PC-3 (cell line): ENCODE data around the gene ATP8A2. TPM values are rescaled to one million over a fixed set of nuclear protein-coding genes. Genes with fewer than 3 reads are reported as not detected.

ENCODE experiments used
- ATAC-seq: fragments of 200-7000 bp; cut with Tn5 transposase; 2 replicates; pipeline ENCODE4 v1.9.1; 2020; ENCODE audit warnings: mild to moderate bottlenecking, moderate library complexity
- BruUV-seq: library from RNA; stranded (reverse); fragments of 400-500 nt; replicated peaks from 2 replicates; lab custom pipeline; 2021; lab: Mats Ljungman, UMichigan
- CTCF ChIA-PET: fragments of 300-600 bp; sonication (Branson Sonifier 250); formaldehyde crosslinking; loops from one replicate; lab custom pipeline; 2022; ENCODE audit warnings: antibody characterized with exemption; lab: Charles Lee
- POLR2A ChIA-PET: fragments of 300-600 bp; sonication (Branson Sonifier 250); formaldehyde crosslinking; loops from one replicate; lab custom pipeline; 2022; ENCODE audit warnings: antibody characterized with exemption; ENCODE audit not compliant: unreplicated experiment; lab: Charles Lee
- DNase-seq: peaks from one replicate; pipeline ENCODE4 v3.0.0-alpha.2; 2015
- H2AFZ ChIP-seq: fragments of 300-600 bp; sonication (generic); 2 replicates; pipeline ENCODE4 v1.6.0; 2016; ENCODE audit warnings: antibody characterized with exemption, low read length
- H3F3A ChIP-seq: fragments of 300-600 bp; sonication (generic); one replicate; pipeline ENCODE4 v1.6.0; 2017; ENCODE audit warnings: antibody characterized with exemption, low read length, control low read depth, mild to moderate bottlenecking; ENCODE audit not compliant: unreplicated experiment
- H3K27ac ChIP-seq: fragments of 300-600 bp; sonication (generic); 2 replicates; pipeline ENCODE4 v1.5.1; 2016; ENCODE audit warnings: mild to moderate bottlenecking, low read length
- H3K27me3 ChIP-seq: fragments of 300-600 bp; sonication (generic); 2 replicates; pipeline ENCODE4 v1.6.1; 2016; ENCODE audit warnings: low read length, mixed read lengths
- H3K36me3 ChIP-seq: fragments of 300-600 bp; sonication (generic); 2 replicates; pipeline ENCODE4 v1.6.1; 2016; ENCODE audit warnings: low read depth, mixed run types, low read length, mixed read lengths
- H3K4me1 ChIP-seq: fragments of 300-600 bp; sonication (generic); 2 replicates; pipeline ENCODE4 v1.5.1; 2016; ENCODE audit warnings: low read length; ENCODE audit not compliant: insufficient read depth
- H3K4me2 ChIP-seq: fragments of 300-600 bp; sonication (generic); 2 replicates; pipeline ENCODE4 v1.6.0; 2016; ENCODE audit warnings: low read length
- H3K4me3 ChIP-seq: fragments of 300-600 bp; sonication (generic); 2 replicates; pipeline ENCODE4 v1.5.1; 2016; ENCODE audit warnings: mild to moderate bottlenecking, low read length, mixed read lengths
- H3K79me2 ChIP-seq: fragments of 300-600 bp; sonication (generic); 2 replicates; pipeline ENCODE4 v1.6.1; 2017; ENCODE audit warnings: low read length, mixed read lengths
- H3K9ac ChIP-seq: fragments of 300-600 bp; sonication (generic); 2 replicates; pipeline ENCODE4 v1.6.0; 2016; ENCODE audit warnings: mild to moderate bottlenecking, low read length
- H3K9me2 ChIP-seq: fragments of 300-600 bp; sonication (generic); replicated peaks from 2 replicates; pipeline ENCODE4 v1.6.1; 2016; ENCODE audit warnings: mixed run types, low read length, mixed read lengths
- H3K9me3 ChIP-seq: fragments of 300-600 bp; sonication (generic); 2 replicates; pipeline ENCODE4 v1.6.1; 2016; ENCODE audit warnings: low read length, mixed read lengths
- H4K20me1 ChIP-seq: fragments of 300-600 bp; sonication (generic); 2 replicates; pipeline ENCODE4 v1.6.1; 2016; ENCODE audit warnings: low read length, mixed read lengths
- CTCF ChIP-seq: fragments of 300-600 bp; sonication (generic); conservative IDR thresholded peaks from 2 replicates; pipeline ENCODE4 v1.5.1; 2017; ENCODE audit warnings: antibody characterized with exemption, low read depth, mild to moderate bottlenecking, low read length
- EZH2 ChIP-seq: fragments of 300-600 bp; sonication (generic); IDR thresholded peaks from one replicate; pipeline ENCODE4 v1.6.1; 2017; ENCODE audit warnings: antibody characterized with exemption, mild to moderate bottlenecking, low read length; ENCODE audit not compliant: unreplicated experiment
- EZH2phosphoT487 ChIP-seq: fragments of 300-600 bp; sonication (generic); IDR thresholded peaks from 2 replicates; pipeline ENCODE4 v1.6.1; 2018; ENCODE audit warnings: mild to moderate bottlenecking, antibody characterized with exemption, low read length, borderline replicate concordance
- intact Hi-C: fragments of 100-400 bp; cut with micrococcal nuclease; formaldehyde crosslinking; loops from 2 replicates; pipeline ENCODE4 v1.9.0; 2023
- total RNA-seq: library from RNA; depleted of rRNA; stranded (reverse); fragments of >200 nt; gene quantifications from 2 replicates; pipeline ENCODE4 v1.2.3, GENCODE V29; 2014

The ATP8A2 gene
- total RNA-seq, 1 experiment from 2014 or later = 0.04 TPM

- H3K4me3 ChIP-seq = no peak overlapping the region; the same call in 1 of the 2 replicates
- H3K4me2 ChIP-seq = peak overlapping the region; percentile 65
- H4K20me1 ChIP-seq = no peaks in the 10 kb centered on the region
- TF ChIP-seq CTCF (no peak), EZH2phosphoT487 (no peak), EZH2 (no peak)
- no peaks in the 10 kb centered on the region for H3K79me2 ChIP-seq
- ATAC-seq = peak; percentile 72
- BruUV-seq = no TSS peak
- no peaks in the 10 kb centered on the region for H3K27me3 ChIP-seq
- peak overlapping the region; percentile 89 for H3K27ac ChIP-seq
- ChIA-PET CTCF (no interaction called here), POLR2A (interaction anchor here (0.6 to 0.9 kb wide), 4 partner anchors 15 to 109 kb away, joined by 3 to 7 read pairs (median 4); no protein-coding TSS in a partner anchor)
- H3K9me2 ChIP-seq = no peaks in the 10 kb centered on the region
- DNase-seq = peak; percentile 87
- peaks cover 10% of the 10 kb centered on the region for H3F3A ChIP-seq
- intact Hi-C loops = loop anchor here (1.0 to 5.0 kb wide), 3 partner anchors 25 to 162 kb away; no protein-coding TSS in a partner anchor
- no peaks in the 10 kb centered on the region for H3K9me3 ChIP-seq
- H2AFZ ChIP-seq = no peak overlapping the region
- H3K9ac ChIP-seq = peak overlapping the region; percentile 59
- no peaks in the 10 kb centered on the region for H3K36me3 ChIP-seq
- H3K4me1 ChIP-seq = peaks cover 47% of the 10 kb centered on the region
Measured at GRCh38 chr13:25860862-25861261, 489.1 kb downstream of the ATP8A2 start.

GRCh38 chr13:25862156-25862555 is 490.4 kb downstream of the ATP8A2 start:
- no peak overlapping the region for H3K4me3 ChIP-seq
- no peaks in the 10 kb centered on the region for H3K27me3 ChIP-seq
- no peak for TF ChIP-seq EZH2
- no peak for TF ChIP-seq CTCF
- TF ChIP-seq EZH2phosphoT487 = no peak
- intact Hi-C loops = loop anchor here (5.0 kb wide), 1 partner anchor 40 kb away; no protein-coding TSS in a partner anchor
- H3F3A ChIP-seq = peaks cover 10% of the 10 kb centered on the region
- H3K36me3 ChIP-seq = no peaks in the 10 kb centered on the region
- DNase-seq (peak; percentile 4), ATAC-seq (no peak)
- peaks cover 51% of the 10 kb centered on the region for H3K4me1 ChIP-seq
- H3K27ac ChIP-seq = no peak overlapping the region
- H3K79me2 ChIP-seq = no peaks in the 10 kb centered on the region
- H3K9me2 ChIP-seq = no peaks in the 10 kb centered on the region
- no peak overlapping the region for H3K4me2 ChIP-seq
- H3K9me3 ChIP-seq = no peaks in the 10 kb centered on the region
- H3K9ac ChIP-seq = no peak overlapping the region
- no TSS peak for BruUV-seq
- POLR2A ChIA-PET = no interaction called here
- H4K20me1 ChIP-seq = no peaks in the 10 kb centered on the region
- H2AFZ ChIP-seq = no peak overlapping the region
- CTCF ChIA-PET = no interaction called here

- no TSS peak for BruUV-seq
Measured at GRCh38 chr13:25864116-25864515, 492.3 kb downstream of the ATP8A2 start.

More at GRCh38 chr13:25864116-25864515, 492.3 kb downstream of the ATP8A2 start:
- no peaks in the 10 kb centered on the region for H3K27me3 ChIP-seq
- no peak for TF ChIP-seq EZH2
- TF ChIP-seq EZH2phosphoT487 = no peak
- no peak for TF ChIP-seq CTCF
- H3K9ac ChIP-seq = no peak overlapping the region
- H4K20me1 ChIP-seq = no peaks in the 10 kb centered on the region
- CTCF ChIA-PET = no interaction called here
- intact Hi-C loops = loop anchor here (5.0 kb wide), 1 partner anchor 38 kb away; no protein-coding TSS in a partner anchor
- no peak for DNase-seq
- no peak overlapping the region for H3K4me2 ChIP-seq
- no peaks in the 10 kb centered on the region for H3K9me2 ChIP-seq
- peaks cover 37% of the 10 kb centered on the region for H3K4me1 ChIP-seq
- H3K79me2 ChIP-seq = no peaks in the 10 kb centered on the region
- H3K36me3 ChIP-seq = no peaks in the 10 kb centered on the region
- H3K27ac ChIP-seq = no peak overlapping the region
- H3F3A ChIP-seq = peaks cover 10% of the 10 kb centered on the region
- H3K9me3 ChIP-seq = no peaks in the 10 kb centered on the region
- H3K4me3 ChIP-seq = no peak overlapping the region
- no peak overlapping the region for H2AFZ ChIP-seq
- POLR2A ChIA-PET = no interaction called here
- no peak for ATAC-seq
